SK-N-SH (cell line): ENCODE results near the gene STEAP1. TPM values are rescaled to one million over a fixed set of nuclear protein-coding genes. Genes with fewer than 3 reads are reported as not detected.

Experiments used
- CTCF ChIA-PET: fragments of 300-600, 350-600 bp; formaldehyde crosslinking; extraction: SDS; loops from one replicate; lab custom pipeline; 2021; lab: Yijun Ruan, JAX
- POLR2A ChIA-PET: fragments of 350-600 bp; sonication (Branson Sonifier 250); formaldehyde crosslinking; extraction: SDS; loops from one replicate; lab custom pipeline; 2020; ENCODE audit warnings: antibody characterized with exemption, inconsistent platforms; lab: Yijun Ruan, JAX
- DNase-seq: peaks from one replicate; pipeline ENCODE4 v3.0.0; 2012
- H2AFZ ChIP-seq: fragments of 200-600 bp; sonication (generic); 2 replicates; pipeline ENCODE4 v1.8.1; 2016; ENCODE audit warnings: antibody characterized with exemption, mild to moderate bottlenecking, low read depth
- H3F3A ChIP-seq: fragments of 200-600 bp; sonication (generic); replicated peaks from 2 replicates; pipeline ENCODE3; 2016; ENCODE audit warnings: antibody characterized with exemption, mild to moderate bottlenecking; ENCODE audit not compliant: insufficient read depth
- H3K27ac ChIP-seq, 2 experiments: fragments of 200-500 bp in 1 of 2; fragments of 200-600 bp in 1 of 2; sonication (Bioruptor generic) in 1 of 2; sonication (generic), shearing (Covaris generic) in 1 of 2; 2 replicates each; pipeline versions ENCODE4 v1.5.1 to v1.6.1; 2014 to 2016; ENCODE audit warnings: low read depth in 2 of 2, inconsistent platforms in 1 of 2, low read length in 1 of 2, mild to moderate bottlenecking in 1 of 2, mixed read lengths in 1 of 2
- H3K27me3 ChIP-seq: fragments of 200-600 bp; sonication (generic), shearing (Covaris generic); 2 replicates; pipeline ENCODE4 v1.6.1; 2016; ENCODE audit warnings: mixed run types; ENCODE audit not compliant: insufficient read depth
- H3K36me3 ChIP-seq, 2 experiments: fragments of 200-500 bp in 1 of 2; fragments of 200-600 bp in 1 of 2; sonication (Bioruptor generic) in 1 of 2; sonication (generic) in 1 of 2; replicated peaks in 1 of 2; 2 replicates each; pipeline versions ENCODE3 to v1.5.1; 2014 to 2016; ENCODE audit warnings: low read length in 1 of 2, mild to moderate bottlenecking in 1 of 2; ENCODE audit not compliant: insufficient read depth in 2 of 2, control insufficient read depth in 1 of 2
- H3K4me1 ChIP-seq, 2 experiments: fragments of 200-500 bp in 1 of 2; fragments of 200-600 bp in 1 of 2; sonication (Bioruptor generic) in 1 of 2; sonication (generic), shearing (Covaris generic) in 1 of 2; 2 replicates each; pipeline versions ENCODE4 v1.5.1 to v1.6.1; 2014 to 2016; ENCODE audit warnings: low read depth in 1 of 2, low read length in 1 of 2, mixed run types in 1 of 2; ENCODE audit not compliant: insufficient read depth in 2 of 2, control insufficient read depth in 1 of 2
- H3K4me2 ChIP-seq: fragments of 200-600 bp; sonication (generic), shearing (Covaris generic); 2 replicates; pipeline ENCODE4 v1.6.1; 2017; ENCODE audit warnings: mixed run types
- H3K4me3 ChIP-seq, 2 experiments: fragments of 200-500 bp in 1 of 2; fragments of 200-600 bp in 1 of 2; sonication (Bioruptor generic) in 1 of 2; sonication (generic), shearing (Covaris generic) in 1 of 2; 2 replicates each; pipeline versions ENCODE4 v1.5.1 to v1.8.1; 2014 to 2016; ENCODE audit warnings: low read depth in 2 of 2, inconsistent platforms in 1 of 2, low read length in 1 of 2, mild to moderate bottlenecking in 1 of 2, mixed read lengths in 1 of 2, moderate library complexity in 1 of 2
- H3K79me2 ChIP-seq: fragments of 200-600 bp; sonication (generic); 2 replicates; pipeline ENCODE4 v1.8.1; 2017; ENCODE audit warnings: mild to moderate bottlenecking; ENCODE audit not compliant: insufficient read depth
- H3K9ac ChIP-seq: fragments of 200-600 bp; sonication (generic); 2 replicates; pipeline ENCODE4 v1.6.1; 2017; ENCODE audit warnings: mixed run types
- H3K9me2 ChIP-seq: fragments of 200-600 bp; sonication (generic); 2 replicates; pipeline ENCODE4 v1.6.1; 2017; ENCODE audit warnings: mixed run types
- H3K9me3 ChIP-seq: fragments of 200-600 bp; sonication (generic); 2 replicates; pipeline ENCODE4 v1.6.1; 2017; ENCODE audit warnings: mixed run types, mild to moderate bottlenecking, moderate library complexity
- H4K20me1 ChIP-seq: fragments of 200-600 bp; sonication (generic); 2 replicates; pipeline ENCODE4 v1.6.1; 2017; ENCODE audit warnings: mild to moderate bottlenecking, mixed run types; ENCODE audit not compliant: insufficient read depth
- CHD2 ChIP-seq: fragments of 150-350 bp; IDR thresholded peaks from 2 replicates; pipeline ENCODE4 v1.6.1; 2018; ENCODE audit warnings: low read length; ENCODE audit not compliant: partially characterized antibody
- ELF1 ChIP-seq: IDR thresholded peaks from 2 replicates; pipeline ENCODE4 v1.4.0; 2012
- EP300 ChIP-seq, 2 experiments: IDR thresholded peaks; 2 replicates each; pipeline versions ENCODE4 v1.4.0 to v1.6.1; 2012; ENCODE audit warnings: borderline replicate concordance in 1 of 2, low read depth in 1 of 2, low read length in 1 of 2
- FOSL2 ChIP-seq: IDR thresholded peaks from 2 replicates; pipeline ENCODE4 v1.4.0; 2012; ENCODE audit warnings: low read depth, mild to moderate bottlenecking, moderate library complexity, borderline replicate concordance
- FOXJ3 ChIP-seq: sonication (generic); formaldehyde crosslinking; IDR thresholded peaks from 2 replicates; pipeline ENCODE4 v1.5.1; 2020; ENCODE audit warnings: mild to moderate bottlenecking, missing genetic modification reagents
- FOXM1 ChIP-seq: IDR thresholded peaks from 2 replicates; pipeline ENCODE4 v1.4.0; 2012; ENCODE audit warnings: low read depth, mild to moderate bottlenecking
- GABPA ChIP-seq: IDR thresholded peaks from 2 replicates; pipeline ENCODE4 v1.4.0; 2012; ENCODE audit warnings: low read depth, mild to moderate bottlenecking
- JUND ChIP-seq: IDR thresholded peaks from 2 replicates; pipeline ENCODE4 v1.4.0; 2012
- MEF2A ChIP-seq: IDR thresholded peaks from 2 replicates; pipeline ENCODE4 v1.4.0; 2012; ENCODE audit warnings: low read depth, borderline replicate concordance
- MXI1 ChIP-seq: IDR thresholded peaks from 2 replicates; pipeline ENCODE4 v1.6.1; 2012; ENCODE audit warnings: mild to moderate bottlenecking, low read depth, low read length, improper control_type of control experiment
- NFIC ChIP-seq: IDR thresholded peaks from 2 replicates; pipeline ENCODE4 v1.4.0; 2012; ENCODE audit warnings: borderline replicate concordance
- PBX3 ChIP-seq: IDR thresholded peaks from 2 replicates; pipeline ENCODE4; 2012
- POLR2AphosphoS5 ChIP-seq: IDR thresholded peaks from 2 replicates; pipeline ENCODE4 v1.6.1; 2012; ENCODE audit warnings: low read depth, low read length
- RCOR1 ChIP-seq: fragments of 150-350 bp; IDR thresholded peaks from 2 replicates; pipeline ENCODE4 v1.6.1; 2017; ENCODE audit warnings: antibody characterized with exemption, low read length
- TAF1 ChIP-seq: IDR thresholded peaks from 2 replicates; pipeline ENCODE4 v1.6.1; 2012; ENCODE audit warnings: low read depth, mild to moderate bottlenecking, low read length, moderate library complexity, borderline replicate concordance
- TCF12 ChIP-seq: IDR thresholded peaks from 2 replicates; pipeline ENCODE4 v1.4.0; 2012
- USF1 ChIP-seq: IDR thresholded peaks from 2 replicates; pipeline ENCODE4 v1.4.0; 2012; ENCODE audit warnings: low read depth, borderline replicate concordance
- YY1 ChIP-seq: IDR thresholded peaks from 2 replicates; pipeline ENCODE4 v1.4.0; 2012; ENCODE audit warnings: low read depth, mild to moderate bottlenecking
- WGBS: methylation state at CpG from one replicate; pipeline ENCODE4 v1.1.6; 2017; ENCODE audit warnings: low lambda C conversion rate; 5-methylcytosine and 5-hydroxymethylcytosine counted together
- polyA plus RNA-seq, 3 experiments: library from polyadenylated mRNA; depleted of rRNA; stranded (reverse); fragments of >200 nt; gene quantifications; 2 replicates each; pipeline ENCODE4 v1.2.3, GENCODE V29; 2012
- TF ChIP-seq, protein P1 (sequence below): fragments of 150-350 bp; IDR thresholded peaks from 2 replicates; pipeline ENCODE4 v1.6.1; 2017; ENCODE audit warnings: antibody characterized with exemption, low read length, low read depth, borderline replicate concordance
- TF ChIP-seq, protein P2 (sequence below): fragments of 150-350 bp; IDR thresholded peaks from 2 replicates; pipeline ENCODE4 v1.6.1; 2016; ENCODE audit warnings: mild to moderate bottlenecking, low read depth, low read length

STEAP1 gene
- polyA plus RNA-seq, 1 of the 3 experiments (the other 2 are of a cell fraction) = 17.0 TPM

- TF ChIP-seq, protein P1, sequence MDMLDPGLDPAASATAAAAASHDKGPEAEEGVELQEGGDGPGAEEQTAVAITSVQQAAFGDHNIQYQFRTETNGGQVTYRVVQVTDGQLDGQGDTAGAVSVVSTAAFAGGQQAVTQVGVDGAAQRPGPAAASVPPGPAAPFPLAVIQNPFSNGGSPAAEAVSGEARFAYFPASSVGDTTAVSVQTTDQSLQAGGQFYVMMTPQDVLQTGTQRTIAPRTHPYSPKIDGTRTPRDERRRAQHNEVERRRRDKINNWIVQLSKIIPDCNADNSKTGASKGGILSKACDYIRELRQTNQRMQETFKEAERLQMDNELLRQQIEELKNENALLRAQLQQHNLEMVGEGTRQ = no peak
Measured at GRCh38 chr7:90210475-90210874, 56.2 kb downstream of the STEAP1 start (continued).

DNA sequence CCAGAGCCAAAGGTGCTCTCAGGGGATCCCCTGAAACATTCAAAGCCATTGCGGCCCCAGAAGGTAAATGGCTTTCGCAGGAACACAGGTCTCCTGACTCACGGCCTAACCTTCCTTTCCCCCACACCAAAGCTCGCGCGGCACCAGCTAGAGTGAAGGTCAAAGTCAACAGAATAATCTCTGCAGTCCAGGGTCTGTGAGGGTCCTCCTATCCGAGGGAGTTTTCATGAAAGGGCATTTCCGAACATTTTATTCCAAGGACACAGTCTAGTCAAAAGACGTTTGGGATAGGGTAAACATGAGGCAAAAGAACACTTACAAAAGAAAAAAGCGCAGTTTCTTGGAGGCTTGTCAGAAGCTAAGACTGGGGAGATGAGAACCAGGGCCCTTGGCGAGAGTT lies 56.7 kb downstream of the STEAP1 start:
- ChIA-PET POLR2A (interaction anchor here (0.7 to 1.2 kb wide), 3 partner anchors 17 to 193 kb away, joined by 3 to 4 read pairs (median 4); partner anchors contain the start of gene CLDN12), CTCF (interaction anchor here (0.6 to 3.0 kb wide), 30 partner anchors 9 to 385 kb away, joined by 3 to 19 read pairs (median 6); partner anchors contain the start of genes CDK14, CLDN12 and STEAP1)
- Histone ChIP-seq H3K9me3 (no peaks in the 10 kb centered on the region), H3K36me3 (no peaks in the 10 kb centered on the region), H3K79me2 (peaks cover 6% of the 10 kb centered on the region; the same call in 1 of the 2 replicates), H3K4me3 (peak overlapping the region; percentile 90 to 97), H3K4me2 (peak overlapping the region; percentile 96), H3K4me1 (peaks cover 6 to 11% of the 10 kb centered on the region in 2 experiments; a peak in 2 of 4 replicates), H3F3A (no peaks in the 10 kb centered on the region), H2AFZ (peak overlapping the region; percentile 98), H3K9me2 (no peaks in the 10 kb centered on the region; the same call in 1 of the 2 replicates), H4K20me1 (no peaks in the 10 kb centered on the region), H3K27ac (peak overlapping the region; percentile 71 to 86), H3K9ac (peak overlapping the region; percentile 82), H3K27me3 (no peaks in the 10 kb centered on the region)
- DNase-seq = peak; percentile 18
- TF ChIP-seq NFIC = no peak
- TF ChIP-seq GABPA = no peak
- no peak for TF ChIP-seq POLR2AphosphoS5
- TF ChIP-seq TCF12 = no peak
- no peak for TF ChIP-seq USF1
- no peak for TF ChIP-seq ELF1
- no peak for TF ChIP-seq FOXM1
- TF ChIP-seq FOSL2 = no peak
- TF ChIP-seq, protein P2, sequence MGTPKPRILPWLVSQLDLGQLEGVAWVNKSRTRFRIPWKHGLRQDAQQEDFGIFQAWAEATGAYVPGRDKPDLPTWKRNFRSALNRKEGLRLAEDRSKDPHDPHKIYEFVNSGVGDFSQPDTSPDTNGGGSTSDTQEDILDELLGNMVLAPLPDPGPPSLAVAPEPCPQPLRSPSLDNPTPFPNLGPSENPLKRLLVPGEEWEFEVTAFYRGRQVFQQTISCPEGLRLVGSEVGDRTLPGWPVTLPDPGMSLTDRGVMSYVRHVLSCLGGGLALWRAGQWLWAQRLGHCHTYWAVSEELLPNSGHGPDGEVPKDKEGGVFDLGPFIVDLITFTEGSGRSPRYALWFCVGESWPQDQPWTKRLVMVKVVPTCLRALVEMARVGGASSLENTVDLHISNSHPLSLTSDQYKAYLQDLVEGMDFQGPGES = no peak
- TF ChIP-seq MXI1 = no peak
- TF ChIP-seq CHD2 = no peak
- no peak for TF ChIP-seq YY1
- no peak for TF ChIP-seq MEF2A
- TF ChIP-seq EP300 (IDR thresholded peaks at IDR 0.05; ENCODE audit: borderline replicate concordance in 1 of 2, low read depth in 1 of 2, low read length in 1 of 2) = no peak
- TF ChIP-seq TAF1 = no peak
- no peak for TF ChIP-seq FOXJ3
- no peak for TF ChIP-seq RCOR1
- TF ChIP-seq PBX3 = no peak
- no peak for TF ChIP-seq JUND
- 61% methylated on average over 11 of the region's 11 CpGs for WGBS
